PFSK-1 (cell line): ENCODE data around the gene HMOX1.

Experiments used
- FOXP2 ChIP-seq: optimal IDR thresholded peaks from 2 replicates; pipeline ENCODE3; 2011; ENCODE audit warnings: borderline replicate concordance, control low read depth, inconsistent platforms; ENCODE audit not compliant: insufficient read depth; ENCODE audit errors: extremely low read length, extremely low read depth
- POLR2AphosphoS5 ChIP-seq: IDR thresholded peaks from 2 replicates; pipeline ENCODE4 v1.6.1; 2012; ENCODE audit warnings: low read depth, mild to moderate bottlenecking, control low read depth, low read length, moderate library complexity
- SIN3A ChIP-seq: IDR thresholded peaks from 2 replicates; pipeline ENCODE4 v1.6.1; 2012; ENCODE audit warnings: mild to moderate bottlenecking, low read length, moderate library complexity, borderline replicate concordance; ENCODE audit not compliant: insufficient read depth
- TAF1 ChIP-seq: IDR thresholded peaks from 2 replicates; pipeline ENCODE4 v1.6.1; 2012; ENCODE audit warnings: low read length, control low read depth, borderline replicate concordance; ENCODE audit not compliant: insufficient read depth
- TF ChIP-seq, protein P1 (sequence below), 2 experiments: IDR thresholded peaks; 2 replicates each; pipeline versions ENCODE4 v1.6.1 to v1.8.0; 2011 to 2012; ENCODE audit warnings: low read depth in 2 of 2, low read length in 2 of 2, control low read depth in 1 of 2, inconsistent platforms in 1 of 2, mild to moderate bottlenecking in 1 of 2, moderate library complexity in 1 of 2; ENCODE audit not compliant: insufficient read depth in 1 of 2

The HMOX1 gene

DNA sequence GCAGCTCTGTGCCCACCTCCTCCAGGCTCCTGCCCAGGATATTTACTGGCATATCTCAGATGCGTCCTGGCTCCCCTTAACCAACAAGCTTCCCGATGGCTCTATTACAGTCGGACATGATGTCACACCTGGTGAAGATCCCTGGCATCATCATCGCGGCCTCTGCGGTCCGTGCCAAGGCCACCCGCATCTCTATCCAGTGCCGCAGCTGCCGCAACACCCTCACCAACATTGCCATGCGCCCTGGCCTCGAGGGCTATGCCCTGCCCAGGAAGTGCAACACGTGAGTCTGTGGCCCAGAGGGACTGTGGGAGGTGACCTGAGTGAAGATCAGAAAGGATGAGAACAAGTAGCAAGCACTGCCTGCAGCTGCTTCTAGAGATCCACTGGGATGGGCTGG is 25.5 kb downstream of the HMOX1 start:
- TF ChIP-seq TAF1 (no peak), POLR2AphosphoS5 (no peak)

DNA sequence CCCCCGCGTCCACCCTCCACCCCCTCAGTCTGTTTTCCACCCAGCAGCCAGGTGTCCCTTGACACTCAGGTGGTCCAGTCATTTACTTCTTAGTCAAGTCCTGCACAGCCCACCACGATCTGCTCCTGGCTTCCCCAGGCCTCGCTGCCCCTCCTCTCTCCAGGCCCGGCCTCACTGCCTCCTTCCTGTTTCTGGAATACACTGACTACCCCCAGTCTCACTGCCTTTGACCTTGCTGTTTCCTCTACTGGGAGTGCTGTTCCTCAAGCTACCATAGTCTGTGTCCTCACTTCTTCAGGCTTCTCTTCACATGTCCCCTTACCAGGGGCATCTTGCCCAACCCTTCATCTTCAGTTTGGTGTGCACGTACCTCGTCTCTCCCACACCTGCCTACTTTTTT is 26.5 kb downstream of the HMOX1 start:
- no peak for TF ChIP-seq POLR2AphosphoS5
- no peak for TF ChIP-seq SIN3A
- no peak for TF ChIP-seq FOXP2
- no peak for TF ChIP-seq TAF1
- TF ChIP-seq, protein P1, sequence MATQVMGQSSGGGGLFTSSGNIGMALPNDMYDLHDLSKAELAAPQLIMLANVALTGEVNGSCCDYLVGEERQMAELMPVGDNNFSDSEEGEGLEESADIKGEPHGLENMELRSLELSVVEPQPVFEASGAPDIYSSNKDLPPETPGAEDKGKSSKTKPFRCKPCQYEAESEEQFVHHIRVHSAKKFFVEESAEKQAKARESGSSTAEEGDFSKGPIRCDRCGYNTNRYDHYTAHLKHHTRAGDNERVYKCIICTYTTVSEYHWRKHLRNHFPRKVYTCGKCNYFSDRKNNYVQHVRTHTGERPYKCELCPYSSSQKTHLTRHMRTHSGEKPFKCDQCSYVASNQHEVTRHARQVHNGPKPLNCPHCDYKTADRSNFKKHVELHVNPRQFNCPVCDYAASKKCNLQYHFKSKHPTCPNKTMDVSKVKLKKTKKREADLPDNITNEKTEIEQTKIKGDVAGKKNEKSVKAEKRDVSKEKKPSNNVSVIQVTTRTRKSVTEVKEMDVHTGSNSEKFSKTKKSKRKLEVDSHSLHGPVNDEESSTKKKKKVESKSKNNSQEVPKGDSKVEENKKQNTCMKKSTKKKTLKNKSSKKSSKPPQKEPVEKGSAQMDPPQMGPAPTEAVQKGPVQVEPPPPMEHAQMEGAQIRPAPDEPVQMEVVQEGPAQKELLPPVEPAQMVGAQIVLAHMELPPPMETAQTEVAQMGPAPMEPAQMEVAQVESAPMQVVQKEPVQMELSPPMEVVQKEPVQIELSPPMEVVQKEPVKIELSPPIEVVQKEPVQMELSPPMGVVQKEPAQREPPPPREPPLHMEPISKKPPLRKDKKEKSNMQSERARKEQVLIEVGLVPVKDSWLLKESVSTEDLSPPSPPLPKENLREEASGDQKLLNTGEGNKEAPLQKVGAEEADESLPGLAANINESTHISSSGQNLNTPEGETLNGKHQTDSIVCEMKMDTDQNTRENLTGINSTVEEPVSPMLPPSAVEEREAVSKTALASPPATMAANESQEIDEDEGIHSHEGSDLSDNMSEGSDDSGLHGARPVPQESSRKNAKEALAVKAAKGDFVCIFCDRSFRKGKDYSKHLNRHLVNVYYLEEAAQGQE (IDR thresholded peaks at IDR 0.05; ENCODE audit: insufficient read depth in 1 of 2, low read depth in 2 of 2, low read length in 2 of 2), result no peak

DNA sequence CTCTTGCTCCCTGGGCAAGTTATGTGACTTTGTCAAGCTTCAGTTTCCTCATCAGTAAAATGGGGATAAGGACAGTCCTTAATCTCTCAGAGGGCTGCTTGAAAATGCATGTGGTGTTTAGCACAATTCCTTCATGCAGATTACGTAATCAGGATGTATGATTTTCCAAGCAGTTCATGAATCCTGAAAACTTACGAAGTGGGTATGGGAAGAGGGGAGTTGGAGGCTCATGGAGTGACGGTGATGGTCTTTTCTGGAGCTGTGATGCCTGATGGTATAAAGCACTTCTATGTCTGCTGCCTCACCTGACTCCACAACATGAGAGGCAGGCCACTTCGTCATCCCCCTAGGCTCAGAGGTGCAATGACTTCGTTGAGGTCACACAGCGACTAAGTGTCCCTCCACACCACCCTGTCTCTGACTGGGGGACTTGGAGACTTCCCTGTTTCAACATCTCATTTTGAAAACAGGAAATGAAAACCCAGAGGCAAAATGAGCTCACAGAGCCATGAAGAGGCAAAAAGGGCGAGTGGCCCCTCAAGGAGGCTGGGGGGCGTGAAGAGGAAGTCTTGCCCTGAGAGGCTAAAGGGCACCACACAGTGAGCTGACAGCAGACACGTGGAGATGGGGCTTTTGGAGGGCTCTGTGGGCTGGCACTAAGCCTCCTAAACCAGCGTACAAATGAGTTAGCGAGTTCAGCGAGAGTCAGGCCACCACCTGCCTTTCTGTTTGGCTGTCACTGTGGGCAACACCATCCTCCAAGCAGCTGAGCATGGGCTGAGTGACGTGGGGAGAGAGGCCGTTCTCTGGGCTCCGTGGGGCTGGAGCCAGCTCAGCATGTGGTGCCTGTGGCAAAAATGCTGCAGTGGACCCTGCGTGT is 29.1 kb downstream of the HMOX1 start:
- TF ChIP-seq POLR2AphosphoS5 (no peak), FOXP2 (no peak), SIN3A (no peak), TAF1 (no peak)
- TF ChIP-seq, protein P1 (IDR thresholded peaks at IDR 0.05; ENCODE audit: insufficient read depth in 1 of 2, low read depth in 2 of 2, low read length in 2 of 2), result no peak

DNA sequence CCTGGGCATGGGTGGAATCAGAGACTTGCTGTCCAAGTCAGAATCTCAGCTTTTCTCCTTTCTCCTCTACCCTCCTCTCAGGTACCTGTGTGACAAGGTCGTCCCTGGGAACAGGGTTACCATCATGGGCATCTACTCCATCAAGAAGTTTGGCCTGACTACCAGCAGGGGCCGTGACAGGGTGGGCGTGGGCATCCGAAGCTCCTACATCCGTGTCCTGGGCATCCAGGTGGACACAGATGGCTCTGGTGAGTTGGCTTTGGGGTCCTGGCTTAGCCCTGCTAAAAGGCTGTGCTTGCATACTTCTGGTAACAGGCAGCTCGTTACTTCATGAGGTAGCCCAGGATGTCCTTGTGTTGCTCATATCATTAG is 29.8 kb downstream of the HMOX1 start:
- TF ChIP-seq, protein P1 (IDR thresholded peaks at IDR 0.05; ENCODE audit: insufficient read depth in 1 of 2, low read depth in 2 of 2, low read length in 2 of 2), result no peak
- TF ChIP-seq FOXP2, result no peak
- no peak for TF ChIP-seq TAF1
- TF ChIP-seq SIN3A, result no peak
- TF ChIP-seq POLR2AphosphoS5, result no peak

DNA sequence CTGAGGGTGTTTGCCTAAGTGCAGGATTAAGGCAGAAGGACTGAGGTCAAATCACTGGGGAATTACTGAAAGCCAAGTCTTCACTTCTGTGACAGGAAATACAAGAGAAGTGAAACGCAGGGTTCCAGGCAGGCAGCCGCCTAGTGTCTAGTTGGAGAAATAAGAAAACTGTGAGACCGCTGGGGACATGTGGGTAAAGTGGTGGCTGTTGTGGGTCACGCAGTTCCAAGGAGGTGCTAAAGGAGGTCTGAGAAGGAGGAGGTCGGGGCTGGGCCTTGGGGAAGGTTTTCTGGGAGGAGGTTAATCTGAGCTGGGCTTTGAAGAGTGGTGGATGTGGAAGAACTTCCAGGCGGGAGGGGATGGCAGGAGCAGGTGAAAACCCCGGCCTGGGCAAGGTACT is 30.2 kb downstream of the HMOX1 start:
- TF ChIP-seq FOXP2 (no peak), TAF1 (no peak), POLR2AphosphoS5 (no peak), SIN3A (no peak)
- TF ChIP-seq, protein P1 (IDR thresholded peaks at IDR 0.05; ENCODE audit: insufficient read depth in 1 of 2, low read depth in 2 of 2, low read length in 2 of 2), result no peak
